ENCODE results near the gene LRRC4C.

Gene LRRC4C

GRCh38 chr11:40315122-40315521, 1144.3 kb downstream of the LRRC4C start:
- no peak overlapping the region for H3K27ac ChIP-seq
- ChIA-PET CTCF (no interaction called here), POLR2A (ENCODE audit: low non-redundant PET) (no interaction called here)
- TF ChIP-seq CTCF (conservative IDR thresholded peaks at IDR 0.05; ENCODE audit: low read depth), result no peak
- no peak for DNase-seq (ENCODE audit: low spot score)

- no peak overlapping the region for H3K27ac ChIP-seq
- no peak for TF ChIP-seq CTCF (conservative IDR thresholded peaks at IDR 0.05; ENCODE audit: low read depth)
- ChIA-PET POLR2A (ENCODE audit: low non-redundant PET) (no interaction called here), CTCF (no interaction called here)
- DNase-seq (ENCODE audit: low spot score), result no peak
These were observed 1145.1 kb downstream of the LRRC4C start for GRCh38 chr11:40314327-40314726.

- POLR2A ChIA-PET (ENCODE audit: low non-redundant PET), result no interaction called here
- CTCF ChIA-PET, result interaction anchor here (0.6 to 1.1 kb wide), 7 partner anchors 13 to 1694 kb away, joined by 3 to 8 read pairs (median 3); no protein-coding TSS in a partner anchor
- peak; percentile 78 for DNase-seq (ENCODE audit: low spot score)
- peak; percentile 67 for TF ChIP-seq CTCF (conservative IDR thresholded peaks at IDR 0.05; ENCODE audit: low read depth)
- H3K27ac ChIP-seq, result no peak overlapping the region
These were observed 1152.4 kb downstream of the LRRC4C start for GRCh38 chr11:40306938-40307548.

- CTCF ChIA-PET, result no interaction called here
- POLR2A ChIA-PET (ENCODE audit: low non-redundant PET), result no interaction called here
- H3K27ac ChIP-seq, result no peak overlapping the region
- no peak for DNase-seq (ENCODE audit: low spot score)
- no peak for TF ChIP-seq CTCF (conservative IDR thresholded peaks at IDR 0.05; ENCODE audit: low read depth)
These were observed 1156.8 kb downstream of the LRRC4C start for GRCh38 chr11:40302669-40303068.

- ChIA-PET POLR2A (ENCODE audit: low non-redundant PET) (no interaction called here), CTCF (interaction anchor here (0.7 kb wide), 1 partner anchor 1812 kb away, joined by 3 read pairs; no protein-coding TSS in a partner anchor)
- no peak overlapping the region for H3K27ac ChIP-seq
- DNase-seq (ENCODE audit: low spot score), result no peak
- TF ChIP-seq CTCF (conservative IDR thresholded peaks at IDR 0.05; ENCODE audit: low read depth), result no peak
These were observed 1164.0 kb downstream of the LRRC4C start for GRCh38 chr11:40295466-40295865.

- POLR2A ChIA-PET (ENCODE audit: low non-redundant PET), result no interaction called here
- no peak overlapping the region for H3K27ac ChIP-seq
- TF ChIP-seq CTCF (conservative IDR thresholded peaks at IDR 0.05; ENCODE audit: low read depth), result no peak
- CTCF ChIA-PET, result interaction anchor here (0.5 to 1.4 kb wide), 8 partner anchors 12 to 963 kb away, joined by 3 to 8 read pairs (median 4); no protein-coding TSS in a partner anchor
- DNase-seq (ENCODE audit: low spot score), result no peak
These were observed 1164.7 kb downstream of the LRRC4C start for GRCh38 chr11:40294741-40295140.
